ENCODE data around the gene CSNK2B.

The CSNK2B gene

DNA sequence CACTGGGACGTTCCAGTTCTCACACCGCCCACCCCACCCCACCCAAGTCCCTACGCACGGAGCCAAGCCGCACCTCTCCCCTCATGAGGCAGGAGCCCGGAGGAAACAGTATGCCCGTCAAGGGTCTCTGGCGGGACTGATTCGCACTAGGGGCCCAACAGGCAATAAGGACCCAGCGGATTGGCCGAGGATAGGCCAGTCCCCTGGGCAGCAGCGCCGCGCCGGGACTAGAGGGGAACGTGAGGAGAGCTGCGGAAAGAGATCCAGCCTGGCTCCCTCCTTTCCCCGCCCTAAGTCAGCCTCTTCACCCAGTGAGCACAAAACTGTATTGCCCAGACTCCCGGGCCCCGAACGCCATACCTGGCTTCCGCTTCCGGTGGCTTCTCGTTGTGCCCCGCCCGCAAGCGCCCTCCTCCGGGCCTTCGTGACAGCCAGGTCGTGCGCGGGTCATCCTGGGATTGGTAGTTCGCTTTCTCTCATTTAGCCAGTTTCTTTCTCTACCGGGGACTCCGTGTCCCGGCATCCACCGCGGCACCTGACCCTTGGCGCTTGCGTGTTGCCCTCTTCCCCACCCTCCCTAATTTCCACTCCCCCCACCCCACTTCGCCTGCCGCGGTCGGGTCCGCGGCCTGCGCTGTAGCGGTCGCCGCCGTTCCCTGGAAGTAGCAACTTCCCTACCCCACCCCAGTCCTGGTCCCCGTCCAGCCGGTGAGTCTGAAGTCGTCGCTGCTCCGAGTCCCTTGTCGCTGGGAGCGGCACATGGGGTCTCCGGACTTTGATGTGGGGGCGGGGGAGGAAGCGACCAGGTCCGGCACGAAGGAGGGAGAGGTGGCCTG, at the start of gene CSNK2B:
Gene CSNK2B (plus strand): TSS at position 580 of the 836 bp plus-strand sequence. CDS start 752 bp downstream, outside the sequence.
- Histone ChIP-seq H3K4me1 (ENCODE audit: insufficient read depth, poor library complexity, severe bottlenecking) (peaks cover 13% of the 10 kb centered on the region), H3K27ac (ENCODE audit: poor library complexity, severe bottlenecking) (peak within 1 kb of the TSS; percentile 90), H3K27me3 (ENCODE audit: insufficient read depth, poor library complexity, severe bottlenecking) (no peaks in the 10 kb centered on the region), H3K9me3 (ENCODE audit: severe bottlenecking) (no peaks in the 10 kb centered on the region), H3K36me3 (ENCODE audit: low read depth) (peaks cover 52% of the 10 kb centered on the region), H3K4me3 (ENCODE audit: severe bottlenecking) (peak within 1 kb of the TSS; percentile 77)
- DNase-seq (ENCODE audit: low spot score), result peak; percentile 98
- peak; percentile 79 for ATAC-seq (ENCODE audit: low read depth)
- TF ChIP-seq, protein P1, sequence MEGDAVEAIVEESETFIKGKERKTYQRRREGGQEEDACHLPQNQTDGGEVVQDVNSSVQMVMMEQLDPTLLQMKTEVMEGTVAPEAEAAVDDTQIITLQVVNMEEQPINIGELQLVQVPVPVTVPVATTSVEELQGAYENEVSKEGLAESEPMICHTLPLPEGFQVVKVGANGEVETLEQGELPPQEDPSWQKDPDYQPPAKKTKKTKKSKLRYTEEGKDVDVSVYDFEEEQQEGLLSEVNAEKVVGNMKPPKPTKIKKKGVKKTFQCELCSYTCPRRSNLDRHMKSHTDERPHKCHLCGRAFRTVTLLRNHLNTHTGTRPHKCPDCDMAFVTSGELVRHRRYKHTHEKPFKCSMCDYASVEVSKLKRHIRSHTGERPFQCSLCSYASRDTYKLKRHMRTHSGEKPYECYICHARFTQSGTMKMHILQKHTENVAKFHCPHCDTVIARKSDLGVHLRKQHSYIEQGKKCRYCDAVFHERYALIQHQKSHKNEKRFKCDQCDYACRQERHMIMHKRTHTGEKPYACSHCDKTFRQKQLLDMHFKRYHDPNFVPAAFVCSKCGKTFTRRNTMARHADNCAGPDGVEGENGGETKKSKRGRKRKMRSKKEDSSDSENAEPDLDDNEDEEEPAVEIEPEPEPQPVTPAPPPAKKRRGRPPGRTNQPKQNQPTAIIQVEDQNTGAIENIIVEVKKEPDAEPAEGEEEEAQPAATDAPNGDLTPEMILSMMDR (IDR thresholded peaks at IDR 0.05; ENCODE audit: poor library complexity, severe bottlenecking), result no peak

DNA sequence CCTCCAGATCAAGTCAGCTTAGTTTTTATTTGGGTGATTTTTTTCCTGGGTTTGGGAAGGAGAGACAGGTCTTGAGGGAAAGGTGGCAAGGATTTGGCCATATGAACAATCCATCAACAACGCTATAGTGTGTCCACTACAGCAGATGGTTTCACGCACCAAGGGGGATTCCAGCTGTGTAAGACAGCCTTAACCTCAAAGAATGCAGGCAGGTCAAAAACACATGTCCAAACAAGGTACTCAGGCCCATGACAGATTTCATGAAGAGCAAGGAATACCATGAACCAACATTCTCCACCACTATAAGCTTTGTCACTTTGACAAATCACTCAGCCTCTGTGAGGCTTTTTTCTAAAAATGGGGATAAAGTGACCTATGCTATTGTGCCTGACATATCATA, 48.9 kb upstream of the CSNK2B start:
- Histone ChIP-seq H3K4me3 (ENCODE audit: severe bottlenecking) (no peak overlapping the region), H3K27ac (ENCODE audit: poor library complexity, severe bottlenecking) (no peak overlapping the region), H3K27me3 (ENCODE audit: insufficient read depth, poor library complexity, severe bottlenecking) (no peaks in the 10 kb centered on the region), H3K36me3 (ENCODE audit: low read depth) (peaks cover 7% of the 10 kb centered on the region), H3K9me3 (ENCODE audit: severe bottlenecking) (no peaks in the 10 kb centered on the region), H3K4me1 (ENCODE audit: insufficient read depth, poor library complexity, severe bottlenecking) (peaks cover 4% of the 10 kb centered on the region)
- ATAC-seq (ENCODE audit: low read depth) (no peak), DNase-seq (ENCODE audit: low spot score) (no peak)
- TF ChIP-seq, protein P1 (IDR thresholded peaks at IDR 0.05; ENCODE audit: poor library complexity, severe bottlenecking), result no peak

DNA sequence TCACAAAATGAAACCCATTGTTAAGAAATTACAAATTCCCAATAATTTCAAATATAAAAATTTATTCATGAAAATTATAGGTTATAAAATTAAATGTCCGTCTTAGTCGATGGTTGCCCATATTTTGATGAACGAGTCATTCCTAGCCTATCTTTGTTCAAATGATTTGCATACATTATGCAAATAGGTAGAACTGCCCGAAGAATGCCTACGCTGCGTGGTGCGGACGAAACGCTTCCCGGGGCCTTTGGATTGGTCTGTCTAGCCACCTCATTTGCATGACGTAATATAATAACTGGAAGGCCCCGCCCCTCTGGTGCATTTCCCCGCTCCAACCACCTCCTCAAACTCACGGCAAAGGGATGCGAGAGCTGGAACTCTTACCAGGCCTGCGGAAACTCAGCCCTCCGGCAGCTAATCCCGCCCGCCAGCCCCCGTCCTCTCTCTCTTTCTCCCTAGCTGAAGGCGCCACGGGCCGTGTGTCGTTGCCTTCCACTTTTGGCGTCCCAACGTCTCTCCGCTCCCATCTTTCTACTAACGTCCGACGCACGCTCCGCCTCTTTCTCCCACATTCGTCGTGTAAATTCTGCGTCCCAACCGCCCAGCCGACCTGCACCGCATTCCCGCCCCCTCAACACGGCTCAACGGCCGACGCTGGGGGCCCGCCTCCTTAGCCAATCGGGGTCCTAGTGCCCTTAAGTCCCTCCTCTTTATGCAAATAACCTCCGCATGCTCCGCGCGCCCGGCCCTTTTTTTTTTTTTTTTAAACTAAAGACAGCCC, 45.9 kb upstream of the CSNK2B start:
- peaks cover 37% of the 10 kb centered on the region for H3K36me3 ChIP-seq (ENCODE audit: low read depth)
- DNase-seq (ENCODE audit: low spot score), result peak; percentile 98
- H3K4me3 ChIP-seq (ENCODE audit: severe bottlenecking), result peak overlapping the region; percentile 58
- no peaks in the 10 kb centered on the region for H3K27me3 ChIP-seq (ENCODE audit: insufficient read depth, poor library complexity, severe bottlenecking)
- peaks cover 12% of the 10 kb centered on the region for H3K4me1 ChIP-seq (ENCODE audit: insufficient read depth, poor library complexity, severe bottlenecking)
- H3K27ac ChIP-seq (ENCODE audit: poor library complexity, severe bottlenecking), result peak overlapping the region; percentile 89
- no peaks in the 10 kb centered on the region for H3K9me3 ChIP-seq (ENCODE audit: severe bottlenecking)
- TF ChIP-seq, protein P1 (IDR thresholded peaks at IDR 0.05; ENCODE audit: poor library complexity, severe bottlenecking), result no peak
- peak; percentile 82 for ATAC-seq (ENCODE audit: low read depth)

DNA sequence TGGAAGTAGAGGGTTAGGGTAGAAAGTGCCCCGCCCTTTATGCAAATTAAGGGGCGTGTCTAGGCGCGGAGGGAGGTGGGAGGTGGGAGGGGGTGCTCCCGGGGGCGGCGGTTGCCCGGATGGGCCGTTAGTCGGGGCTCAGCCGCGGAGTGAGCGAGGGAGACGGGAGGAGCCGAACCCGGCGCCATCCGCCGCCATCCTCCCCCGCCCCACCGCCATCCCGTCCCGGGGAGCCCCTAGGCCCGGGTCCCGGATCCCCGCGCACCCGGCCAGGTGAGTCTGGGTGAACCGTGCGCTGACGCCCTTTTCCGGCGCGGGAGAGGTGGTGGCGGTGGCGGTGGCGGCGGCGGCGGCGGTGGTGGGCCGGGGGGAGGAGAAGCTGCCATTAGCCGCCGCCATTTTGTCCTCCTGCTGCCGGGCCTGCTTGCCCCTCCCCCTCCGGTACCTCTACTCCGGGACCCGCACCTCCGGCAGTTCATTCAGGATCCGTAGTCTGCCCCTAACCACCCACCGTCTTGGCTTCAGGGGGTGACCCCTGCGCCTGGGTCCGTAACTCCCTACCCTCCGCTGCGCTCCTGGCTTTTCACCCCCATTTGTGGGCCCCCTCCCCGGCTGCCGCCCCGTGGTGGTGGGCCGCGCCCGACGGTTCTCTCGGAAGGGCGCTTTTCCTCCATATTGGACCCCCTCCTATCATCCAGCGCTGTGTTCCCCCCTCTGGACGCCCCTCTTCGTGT, 45.1 kb upstream of the CSNK2B start, which contains the start of gene PRRC2A:
Gene PRRC2A (plus strand): TSS at position 130 of the 734 bp plus-strand sequence. CDS start 2,075 bp downstream, outside the sequence.
- peak; percentile 73 for ATAC-seq (ENCODE audit: low read depth)
- H3K27ac ChIP-seq (ENCODE audit: poor library complexity, severe bottlenecking), result peak within 1 kb of the TSS; percentile 89
- no peaks in the 10 kb centered on the region for H3K9me3 ChIP-seq (ENCODE audit: severe bottlenecking)
- no peaks in the 10 kb centered on the region for H3K27me3 ChIP-seq (ENCODE audit: insufficient read depth, poor library complexity, severe bottlenecking)
- peaks cover 12% of the 10 kb centered on the region for H3K4me1 ChIP-seq (ENCODE audit: insufficient read depth, poor library complexity, severe bottlenecking)
- DNase-seq (ENCODE audit: low spot score), result peak; percentile 93
- peak within 1 kb of the TSS; percentile 84 for H3K4me3 ChIP-seq (ENCODE audit: severe bottlenecking)
- H3K36me3 ChIP-seq (ENCODE audit: low read depth), result peaks cover 44% of the 10 kb centered on the region
- TF ChIP-seq, protein P1 (IDR thresholded peaks at IDR 0.05; ENCODE audit: poor library complexity, severe bottlenecking), result no peak
